ENCODE measurements around the gene MIS18BP1. TPM values are rescaled to one million over a fixed set of nuclear protein-coding genes. Genes with fewer than 3 reads are reported as not detected.

Gene MIS18BP1
- total and polyA plus RNA-seq, 10 of the 15 experiments (the other 5 are each of a cell fraction or from before 2014, with no cell fraction given): 16.9 to 88.9 (median 57.0) TPM

DNA sequence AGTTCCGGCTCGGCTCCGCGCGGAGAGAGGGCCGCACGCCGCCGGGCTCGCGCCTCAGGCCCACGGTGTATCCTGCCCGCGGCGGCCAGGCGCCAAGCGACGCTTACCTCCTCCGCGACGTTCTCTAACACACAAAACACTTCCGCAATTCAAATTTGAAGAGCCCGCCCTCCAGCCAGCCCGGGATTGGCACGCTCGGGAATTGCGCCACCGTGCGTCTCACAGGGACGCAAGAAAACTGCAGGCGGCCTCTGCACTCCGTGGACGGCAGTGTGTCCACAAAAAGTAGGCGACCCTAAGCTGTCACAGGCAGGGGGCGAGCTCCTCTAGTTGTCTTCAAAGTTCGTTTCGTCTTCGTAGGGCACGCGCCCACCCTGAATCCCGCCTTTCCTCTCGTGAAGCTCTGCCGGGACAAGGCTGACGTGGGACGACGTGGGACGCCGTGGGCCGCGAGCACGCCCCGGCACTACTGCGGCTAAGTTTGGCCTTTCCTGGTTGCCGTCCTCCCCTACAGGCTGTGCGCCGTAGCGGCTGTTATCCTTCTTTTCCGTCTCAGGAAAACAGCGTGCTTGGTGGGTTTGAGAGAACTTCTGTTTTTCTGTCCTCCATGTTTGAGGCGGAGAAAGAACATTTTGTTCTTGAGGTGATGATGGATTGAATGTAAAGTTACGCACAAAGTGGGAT is at the start of gene MIS18BP1 (continued):
- TF ChIP-seq, protein P1, sequence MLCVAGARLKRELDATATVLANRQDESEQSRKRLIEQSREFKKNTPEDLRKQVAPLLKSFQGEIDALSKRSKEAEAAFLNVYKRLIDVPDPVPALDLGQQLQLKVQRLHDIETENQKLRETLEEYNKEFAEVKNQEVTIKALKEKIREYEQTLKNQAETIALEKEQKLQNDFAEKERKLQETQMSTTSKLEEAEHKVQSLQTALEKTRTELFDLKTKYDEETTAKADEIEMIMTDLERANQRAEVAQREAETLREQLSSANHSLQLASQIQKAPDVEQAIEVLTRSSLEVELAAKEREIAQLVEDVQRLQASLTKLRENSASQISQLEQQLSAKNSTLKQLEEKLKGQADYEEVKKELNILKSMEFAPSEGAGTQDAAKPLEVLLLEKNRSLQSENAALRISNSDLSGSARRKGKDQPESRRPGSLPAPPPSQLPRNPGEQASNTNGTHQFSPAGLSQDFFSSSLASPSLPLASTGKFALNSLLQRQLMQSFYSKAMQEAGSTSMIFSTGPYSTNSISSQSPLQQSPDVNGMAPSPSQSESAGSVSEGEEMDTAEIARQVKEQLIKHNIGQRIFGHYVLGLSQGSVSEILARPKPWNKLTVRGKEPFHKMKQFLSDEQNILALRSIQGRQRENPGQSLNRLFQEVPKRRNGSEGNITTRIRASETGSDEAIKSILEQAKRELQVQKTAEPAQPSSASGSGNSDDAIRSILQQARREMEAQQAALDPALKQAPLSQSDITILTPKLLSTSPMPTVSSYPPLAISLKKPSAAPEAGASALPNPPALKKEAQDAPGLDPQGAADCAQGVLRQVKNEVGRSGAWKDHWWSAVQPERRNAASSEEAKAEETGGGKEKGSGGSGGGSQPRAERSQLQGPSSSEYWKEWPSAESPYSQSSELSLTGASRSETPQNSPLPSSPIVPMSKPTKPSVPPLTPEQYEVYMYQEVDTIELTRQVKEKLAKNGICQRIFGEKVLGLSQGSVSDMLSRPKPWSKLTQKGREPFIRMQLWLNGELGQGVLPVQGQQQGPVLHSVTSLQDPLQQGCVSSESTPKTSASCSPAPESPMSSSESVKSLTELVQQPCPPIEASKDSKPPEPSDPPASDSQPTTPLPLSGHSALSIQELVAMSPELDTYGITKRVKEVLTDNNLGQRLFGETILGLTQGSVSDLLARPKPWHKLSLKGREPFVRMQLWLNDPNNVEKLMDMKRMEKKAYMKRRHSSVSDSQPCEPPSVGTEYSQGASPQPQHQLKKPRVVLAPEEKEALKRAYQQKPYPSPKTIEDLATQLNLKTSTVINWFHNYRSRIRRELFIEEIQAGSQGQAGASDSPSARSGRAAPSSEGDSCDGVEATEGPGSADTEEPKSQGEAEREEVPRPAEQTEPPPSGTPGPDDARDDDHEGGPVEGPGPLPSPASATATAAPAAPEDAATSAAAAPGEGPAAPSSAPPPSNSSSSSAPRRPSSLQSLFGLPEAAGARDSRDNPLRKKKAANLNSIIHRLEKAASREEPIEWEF (IDR thresholded peaks at IDR 0.05; ENCODE audit: insufficient replicate concordance, low read depth, low read length): no peak
- TF ChIP-seq, protein P2, sequence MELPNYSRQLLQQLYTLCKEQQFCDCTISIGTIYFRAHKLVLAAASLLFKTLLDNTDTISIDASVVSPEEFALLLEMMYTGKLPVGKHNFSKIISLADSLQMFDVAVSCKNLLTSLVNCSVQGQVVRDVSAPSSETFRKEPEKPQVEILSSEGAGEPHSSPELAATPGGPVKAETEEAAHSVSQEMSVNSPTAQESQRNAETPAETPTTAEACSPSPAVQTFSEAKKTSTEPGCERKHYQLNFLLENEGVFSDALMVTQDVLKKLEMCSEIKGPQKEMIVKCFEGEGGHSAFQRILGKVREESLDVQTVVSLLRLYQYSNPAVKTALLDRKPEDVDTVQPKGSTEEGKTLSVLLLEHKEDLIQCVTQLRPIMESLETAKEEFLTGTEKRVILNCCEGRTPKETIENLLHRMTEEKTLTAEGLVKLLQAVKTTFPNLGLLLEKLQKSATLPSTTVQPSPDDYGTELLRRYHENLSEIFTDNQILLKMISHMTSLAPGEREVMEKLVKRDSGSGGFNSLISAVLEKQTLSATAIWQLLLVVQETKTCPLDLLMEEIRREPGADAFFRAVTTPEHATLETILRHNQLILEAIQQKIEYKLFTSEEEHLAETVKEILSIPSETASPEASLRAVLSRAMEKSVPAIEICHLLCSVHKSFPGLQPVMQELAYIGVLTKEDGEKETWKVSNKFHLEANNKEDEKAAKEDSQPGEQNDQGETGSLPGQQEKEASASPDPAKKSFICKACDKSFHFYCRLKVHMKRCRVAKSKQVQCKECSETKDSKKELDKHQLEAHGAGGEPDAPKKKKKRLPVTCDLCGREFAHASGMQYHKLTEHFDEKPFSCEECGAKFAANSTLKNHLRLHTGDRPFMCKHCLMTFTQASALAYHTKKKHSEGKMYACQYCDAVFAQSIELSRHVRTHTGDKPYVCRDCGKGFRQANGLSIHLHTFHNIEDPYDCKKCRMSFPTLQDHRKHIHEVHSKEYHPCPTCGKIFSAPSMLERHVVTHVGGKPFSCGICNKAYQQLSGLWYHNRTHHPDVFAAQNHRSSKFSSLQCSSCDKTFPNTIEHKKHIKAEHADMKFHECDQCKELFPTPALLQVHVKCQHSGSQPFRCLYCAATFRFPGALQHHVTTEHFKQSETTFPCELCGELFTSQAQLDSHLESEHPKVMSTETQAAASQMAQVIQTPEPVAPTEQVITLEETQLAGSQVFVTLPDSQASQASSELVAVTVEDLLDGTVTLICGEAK (IDR thresholded peaks at IDR 0.05; ENCODE audit: borderline replicate concordance): peak; percentile 59; the same call in 1 of the 2 replicates
- TF ChIP-seq GABPA (IDR thresholded peaks at IDR 0.05; ENCODE audit: low read depth): no peak
- TF ChIP-seq, protein P3, sequence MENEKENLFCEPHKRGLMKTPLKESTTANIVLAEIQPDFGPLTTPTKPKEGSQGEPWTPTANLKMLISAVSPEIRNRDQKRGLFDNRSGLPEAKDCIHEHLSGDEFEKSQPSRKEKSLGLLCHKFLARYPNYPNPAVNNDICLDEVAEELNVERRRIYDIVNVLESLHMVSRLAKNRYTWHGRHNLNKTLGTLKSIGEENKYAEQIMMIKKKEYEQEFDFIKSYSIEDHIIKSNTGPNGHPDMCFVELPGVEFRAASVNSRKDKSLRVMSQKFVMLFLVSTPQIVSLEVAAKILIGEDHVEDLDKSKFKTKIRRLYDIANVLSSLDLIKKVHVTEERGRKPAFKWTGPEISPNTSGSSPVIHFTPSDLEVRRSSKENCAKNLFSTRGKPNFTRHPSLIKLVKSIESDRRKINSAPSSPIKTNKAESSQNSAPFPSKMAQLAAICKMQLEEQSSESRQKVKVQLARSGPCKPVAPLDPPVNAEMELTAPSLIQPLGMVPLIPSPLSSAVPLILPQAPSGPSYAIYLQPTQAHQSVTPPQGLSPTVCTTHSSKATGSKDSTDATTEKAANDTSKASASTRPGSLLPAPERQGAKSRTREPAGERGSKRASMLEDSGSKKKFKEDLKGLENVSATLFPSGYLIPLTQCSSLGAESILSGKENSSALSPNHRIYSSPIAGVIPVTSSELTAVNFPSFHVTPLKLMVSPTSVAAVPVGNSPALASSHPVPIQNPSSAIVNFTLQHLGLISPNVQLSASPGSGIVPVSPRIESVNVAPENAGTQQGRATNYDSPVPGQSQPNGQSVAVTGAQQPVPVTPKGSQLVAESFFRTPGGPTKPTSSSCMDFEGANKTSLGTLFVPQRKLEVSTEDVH (IDR thresholded peaks at IDR 0.05; ENCODE audit: low read depth, partially characterized antibody): peak; percentile 81
- TF ChIP-seq SIX5 (IDR thresholded peaks at IDR 0.05; ENCODE audit: low read depth, low read length, severe bottlenecking): peak; percentile 24
- no peak for TF ChIP-seq SUZ12 (IDR thresholded peaks at IDR 0.05; ENCODE audit: unreplicated experiment)
- TF ChIP-seq EED (IDR thresholded peaks at IDR 0.05; ENCODE audit: low read depth): peak; percentile 79
- peak; percentile 65 for TF ChIP-seq SMAD5 (IDR thresholded peaks at IDR 0.05; ENCODE audit: low read depth)
- no peak for TF ChIP-seq JUNB (IDR thresholded peaks at IDR 0.05)
- no peak for TF ChIP-seq CHD4 (IDR thresholded peaks at IDR 0.05)
- no peak; the same call in 1 of the 2 replicates for TF ChIP-seq ZNF217 (IDR thresholded peaks at IDR 0.05)
- TF ChIP-seq SUPT20H (IDR thresholded peaks at IDR 0.05; ENCODE audit: borderline replicate concordance, control insufficient read depth, low read depth, low read length): no peak
- 0 out of 2 replicates have a peak, but pooled peaks have one; percentile 9 for TF ChIP-seq MEF2A (IDR thresholded peaks at IDR 0.05; ENCODE audit: insufficient read depth, low read depth, low read length)
- TF ChIP-seq, protein P4, sequence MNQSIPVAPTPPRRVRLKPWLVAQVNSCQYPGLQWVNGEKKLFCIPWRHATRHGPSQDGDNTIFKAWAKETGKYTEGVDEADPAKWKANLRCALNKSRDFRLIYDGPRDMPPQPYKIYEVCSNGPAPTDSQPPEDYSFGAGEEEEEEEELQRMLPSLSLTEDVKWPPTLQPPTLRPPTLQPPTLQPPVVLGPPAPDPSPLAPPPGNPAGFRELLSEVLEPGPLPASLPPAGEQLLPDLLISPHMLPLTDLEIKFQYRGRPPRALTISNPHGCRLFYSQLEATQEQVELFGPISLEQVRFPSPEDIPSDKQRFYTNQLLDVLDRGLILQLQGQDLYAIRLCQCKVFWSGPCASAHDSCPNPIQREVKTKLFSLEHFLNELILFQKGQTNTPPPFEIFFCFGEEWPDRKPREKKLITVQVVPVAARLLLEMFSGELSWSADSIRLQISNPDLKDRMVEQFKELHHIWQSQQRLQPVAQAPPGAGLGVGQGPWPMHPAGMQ (IDR thresholded peaks at IDR 0.05; ENCODE audit: borderline replicate concordance): no peak
- peak; percentile 69 for TF ChIP-seq PML (IDR thresholded peaks at IDR 0.05; ENCODE audit: low read length)
- TF ChIP-seq PAX5 (IDR thresholded peaks at IDR 0.05; ENCODE audit: borderline replicate concordance, low read depth, low read length): peak; percentile 24; the same call in 1 of the 2 replicates
